B cell (primary cell): ENCODE measurements around the gene MED27. TPM values are rescaled to one million over a fixed set of nuclear protein-coding genes. Genes with fewer than 3 reads are reported as not detected.

Experiments used
- ATAC-seq: fragments of 200-7000 bp; cut with Tn5 transposase; one replicate; pipeline ENCODE4 v1.10.0; 2021; ENCODE audit warnings: low read depth, mild to moderate bottlenecking, moderate number of reproducible peaks, moderate library complexity
- CTCF ChIA-PET: fragments of 350-600 bp; sonication (Branson Sonifier 250); formaldehyde crosslinking; loops from one replicate; lab custom pipeline; 2021; ENCODE audit warnings: antibody characterized with exemption, inconsistent platforms; lab: Charles Lee
- POLR2A ChIA-PET: fragments of 350-600 bp; sonication (Branson Sonifier 250); formaldehyde crosslinking; loops from one replicate; lab custom pipeline; 2021; ENCODE audit warnings: antibody characterized with exemption; lab: Charles Lee
- DNase-seq: peaks from one replicate; pipeline ENCODE4 v3.0.0; 2013
- H2AFZ ChIP-seq: 2 replicates; pipeline ENCODE4 v1.6.1; 2012; ENCODE audit warnings: mild to moderate bottlenecking, low read depth, low read length; ENCODE audit not compliant: insufficient read depth, poor library complexity, severe bottlenecking
- H3K27ac ChIP-seq, 2 donors: 1 replicate in 1 of 2; 2 replicates in 1 of 2; pipeline ENCODE4 v1.5.1; 2012 to 2013; ENCODE audit warnings: low read length in 2 of 2, mild to moderate bottlenecking in 2 of 2, moderate library complexity in 1 of 2
- H3K27me3 ChIP-seq, 4 experiments: fragments of 200-600 bp in 1 of 4; sonication (generic) in 1 of 4; replicated peaks in 1 of 4; 1 replicate in 2 of 4; 2 replicates in 2 of 4; pipeline versions ENCODE4 v1.6.1 to v1.7.0; 2013 to 2016; ENCODE audit warnings: low read length in 3 of 4, mild to moderate bottlenecking in 2 of 4, mixed read lengths in 1 of 4, moderate library complexity in 1 of 4; ENCODE audit not compliant: insufficient read depth in 4 of 4, control insufficient read depth in 3 of 4; ENCODE audit errors: control extremely low read depth in 1 of 4
- H3K36me3 ChIP-seq, 2 experiments: replicated peaks in 1 of 2; 1 replicate in 1 of 2; 2 replicates in 1 of 2; pipeline versions ENCODE4 v1.6.1 to v1.7.1; 2013; ENCODE audit warnings: low read length in 1 of 2; ENCODE audit not compliant: insufficient read depth in 2 of 2, control insufficient read depth in 1 of 2; ENCODE audit errors: control extremely low read depth in 1 of 2, extremely low read depth in 1 of 2
- H3K4me1 ChIP-seq, 2 donors: fragments of 200-600 bp in 1 of 2; sonication (generic) in 1 of 2; 1 replicate in 1 of 2; 2 replicates in 1 of 2; pipeline versions ENCODE4 v1.5.1 to v1.6.1; 2013 to 2017; ENCODE audit warnings: low read length in 2 of 2; ENCODE audit not compliant: control insufficient read depth in 2 of 2, insufficient read depth in 2 of 2
- H3K4me2 ChIP-seq: replicated peaks from 2 replicates; pipeline ENCODE3; 2012; ENCODE audit warnings: mild to moderate bottlenecking, low read depth, low read length; ENCODE audit not compliant: poor library complexity, severe bottlenecking
- H3K4me3 ChIP-seq, 5 experiments: fragments of 200-600 bp in 1 of 5; sonication (generic) in 1 of 5; 1 replicate in 3 of 5; 2 replicates in 2 of 5; pipeline versions ENCODE4 v1.5.1 to v1.7.0; 2011 to 2016; ENCODE audit warnings: low read length in 4 of 5, mild to moderate bottlenecking in 4 of 5, low read depth in 2 of 5, control low read depth in 1 of 5, moderate library complexity in 1 of 5; ENCODE audit not compliant: insufficient read depth in 1 of 5; ENCODE audit errors: control extremely low read depth in 1 of 5, extremely low read depth in 1 of 5
- H3K79me2 ChIP-seq: fragments of 200-600 bp; sonication (generic); one replicate; pipeline ENCODE4 v1.6.0; 2016; ENCODE audit warnings: low read length; ENCODE audit not compliant: control insufficient read depth, insufficient read depth
- H3K9ac ChIP-seq: fragments of 200-600 bp; sonication (generic); 2 replicates; pipeline ENCODE4 v1.6.1; 2017; ENCODE audit warnings: mild to moderate bottlenecking, low read length, moderate library complexity
- H3K9me3 ChIP-seq, 3 donors: one replicate each; pipeline versions ENCODE4 v1.6.1 to v1.7.1; 2013; ENCODE audit warnings: low read length in 2 of 3; ENCODE audit not compliant: control insufficient read depth in 2 of 3, insufficient read depth in 1 of 3; ENCODE audit errors: control extremely low read depth in 1 of 3
- H4K20me1 ChIP-seq: 2 replicates; pipeline ENCODE4 v1.6.0; 2012; ENCODE audit warnings: mild to moderate bottlenecking, low read length; ENCODE audit not compliant: insufficient read depth, control insufficient read depth, poor library complexity, severe bottlenecking
- H3K27ac Mint-ChIP-seq: one replicate; pipeline ENCODE4 v1.8.0; 2021; ENCODE audit warnings: mixed read lengths
- H3K27me3 Mint-ChIP-seq: one replicate; pipeline ENCODE4 v1.8.0; 2021; ENCODE audit warnings: mixed read lengths
- H3K4me1 Mint-ChIP-seq: one replicate; pipeline ENCODE4 v1.8.0; 2021; ENCODE audit warnings: mixed read lengths
- H3K4me3 Mint-ChIP-seq: one replicate; pipeline ENCODE4 v1.8.0; 2021; ENCODE audit warnings: mixed read lengths
- H3K9me3 Mint-ChIP-seq: one replicate; pipeline ENCODE4 v1.8.0; 2022; ENCODE audit warnings: mixed read lengths; ENCODE audit not compliant: insufficient read depth
- CTCF ChIP-seq: fragments of 200-600 bp; IDR thresholded peaks from one replicate; pipeline ENCODE4 v1.8.0; 2022; ENCODE audit warnings: antibody characterized with exemption, mild to moderate bottlenecking
- EZH2 ChIP-seq: IDR thresholded peaks from 2 replicates; pipeline ENCODE4 v1.6.1; 2012; ENCODE audit warnings: borderline replicate concordance, low read depth, mild to moderate bottlenecking, moderate library complexity, low read length; ENCODE audit not compliant: insufficient read depth, poor library complexity, severe bottlenecking
- WGBS: methylation state at CpG from one replicate; pipeline ENCODE4 v1.1.5; 2013; ENCODE audit warnings: missing lambda C conversion rate; ENCODE audit not compliant: insufficient coverage; 5-methylcytosine and 5-hydroxymethylcytosine counted together
- intact Hi-C: fragments of 100-400 bp; cut with micrococcal nuclease; formaldehyde crosslinking; loops from one replicate; pipeline ENCODE4 v1.10.0; 2022
- polyA plus RNA-seq: library from polyadenylated mRNA; depleted of rRNA; stranded (reverse); fragments of >200 nt; gene quantifications from 2 replicates; pipeline ENCODE4 v1.2.3, GENCODE V29; 2012
- total RNA-seq, 2 donors: library from RNA; stranded (reverse); fragments of 120-200 nt in 1 of 2; gene quantifications; 1 replicate in 1 of 2; 2 replicates in 1 of 2; pipeline versions ENCODE4 v1.2.3 to v1.2.4, GENCODE V29; 2013 to 2022

The MED27 gene
- total and polyA plus RNA-seq, 2 donors (not counting 1 experiment from before 2014, with no cell fraction given): 17.4 to 17.7 TPM

DNA sequence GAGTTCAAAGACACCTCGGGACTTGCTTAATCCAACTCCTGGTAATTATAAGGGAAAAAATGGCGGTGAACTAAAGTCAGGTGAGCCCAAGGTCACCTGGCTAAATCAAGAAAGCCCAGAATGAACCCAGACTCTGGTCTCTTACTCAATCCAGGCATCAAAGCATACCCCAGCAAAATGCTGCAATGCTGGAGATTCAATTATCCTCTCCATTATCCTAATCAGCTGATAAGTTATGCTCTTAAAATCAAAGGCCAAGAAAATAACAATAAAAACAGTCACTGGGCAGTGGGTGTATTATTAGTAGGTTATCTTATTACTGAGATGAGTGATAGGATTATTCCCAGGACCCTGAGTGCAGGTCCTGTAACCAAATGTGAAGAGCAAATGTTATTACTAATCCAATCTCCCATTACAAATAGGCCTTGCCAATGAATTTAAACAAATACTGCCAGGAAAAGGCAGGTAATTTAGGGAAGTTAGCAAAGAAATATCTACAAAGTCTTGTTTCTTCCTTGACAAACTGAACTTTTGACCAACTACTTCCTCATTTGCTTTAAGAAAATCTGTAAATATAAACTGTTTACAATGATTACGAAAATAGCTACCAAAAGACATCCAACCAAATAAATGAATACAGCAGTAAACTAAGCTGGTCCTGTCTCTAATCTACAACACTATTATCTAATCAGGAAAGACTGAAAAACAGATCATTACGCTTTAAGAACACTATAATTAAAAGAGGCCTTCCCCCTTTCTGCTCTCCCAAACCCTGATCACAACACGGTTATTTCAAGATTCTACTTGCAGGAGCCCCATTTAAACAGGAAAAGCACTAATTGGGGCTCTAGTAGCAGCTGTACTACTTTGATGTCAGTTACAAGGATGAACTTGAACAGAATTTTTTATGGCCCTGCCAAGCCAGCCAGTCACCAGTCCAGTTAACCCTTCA, 103.2 kb downstream of the MED27 start:
- CTCF ChIA-PET: no interaction called here
- intact Hi-C loops: no loop called here
- WGBS: 40% methylated on average over 1 of the region's 5 CpGs
- no peak overlapping the region for H3K27ac Mint-ChIP-seq
- Histone ChIP-seq H3K79me2 (no peaks in the 10 kb centered on the region), H3K36me3 (no peaks in the 10 kb centered on the region), H3K4me3 (no peak overlapping the region), H3K4me1 (peaks cover 15 to 16% of the 10 kb centered on the region in 2 donors), H3K27ac (peak overlapping the region in 1 of 2 donors; percentile 2), H3K9me3 (peaks cover 0 to 7% (median 0%) of the 10 kb centered on the region in 3 donors), H3K4me2 (peak overlapping the region; percentile 10), H3K9ac (no peak overlapping the region), H2AFZ (no peak overlapping the region), H3K27me3 (no peaks in the 10 kb centered on the region), H4K20me1 (no peaks in the 10 kb centered on the region)
- H3K27me3 Mint-ChIP-seq: no peaks in the 10 kb centered on the region
- H3K4me1 Mint-ChIP-seq: peaks cover 27% of the 10 kb centered on the region
- TF ChIP-seq EZH2: no peak
- H3K9me3 Mint-ChIP-seq: no peaks in the 10 kb centered on the region
- POLR2A ChIA-PET: no interaction called here
- no peak overlapping the region for H3K4me3 Mint-ChIP-seq
- DNase-seq (no peak), ATAC-seq (no peak)

GRCh38 chr9:131972889-131973288, 106.8 kb downstream of the MED27 start:
- Histone ChIP-seq H3K27ac (no peak overlapping the region), H3K4me2 (no peak overlapping the region), H4K20me1 (no peaks in the 10 kb centered on the region), H3K79me2 (peaks cover 4% of the 10 kb centered on the region), H3K9me3 (peaks cover 0 to 7% (median 0%) of the 10 kb centered on the region in 3 donors), H2AFZ (no peak overlapping the region), H3K9ac (no peak overlapping the region), H3K4me1 (peaks cover 13 to 14% of the 10 kb centered on the region in 2 donors), H3K27me3 (no peaks in the 10 kb centered on the region), H3K4me3 (no peak overlapping the region), H3K36me3 (no peaks in the 10 kb centered on the region)
- H3K27me3 Mint-ChIP-seq: no peaks in the 10 kb centered on the region
- ATAC-seq (no peak), DNase-seq (no peak)
- intact Hi-C loops: no loop called here
- no peak for TF ChIP-seq CTCF
- ChIA-PET CTCF (no interaction called here), POLR2A (no interaction called here)
- no peak overlapping the region for H3K27ac Mint-ChIP-seq
- no peak overlapping the region for H3K4me3 Mint-ChIP-seq
- H3K4me1 Mint-ChIP-seq: peaks cover 18% of the 10 kb centered on the region
- no peaks in the 10 kb centered on the region for H3K9me3 Mint-ChIP-seq
